Heart left ventricle (tissue), 13 donors: Measurements from ENCODE around the gene TRMT2A.

Experiments
- CTCF ChIP-seq, 12 donors: fragments of 200-600 bp; sonication (generic) in 4 of 12; IDR thresholded peaks; one replicate each; pipeline versions ENCODE4 v1.5.0 to v1.8.0; 2018 to 2022; ENCODE audit warnings: antibody characterized with exemption in 12 of 12, mild to moderate bottlenecking in 5 of 12
- POLR2A ChIP-seq, 2 donors: fragments of 450-650 bp; IDR thresholded peaks; one replicate each; pipeline ENCODE4 v1.6.1; 2017; ENCODE audit warnings: antibody characterized with exemption in 2 of 2, mild to moderate bottlenecking in 2 of 2, moderate library complexity in 2 of 2
- donor health status: ischemic (EF 13 %, LVEDD 7.1; RV severe dilation, severe dysfunction).
- donor health status: DM: no; HTN: yes; CAD: no.
- donor health status: DM: no; HTN: no; CAD: no.
- donor health status: ischemic (EF 25% LVEDD 6.9; RV normal size, moderate dysfunction).
- donor health status: ischemic (EF 25% LVEDD 5.7; RV mildly dilated, moderate dysfunction).
- donor health status: ischemic (EF 35%, LVEDD 5.7; RV mildly dilated, moderate dysfunction).
- donor health status: nonischemic (EF 11% LVEDD 7.7; RV severe dilation, severe dysfunction).
- donor health status: DM: yes; HTN: yes; CAD: no.
- donor health status: PGD.
- donor health status: ischemic (EF 29% LVEDD 5.4; RV normal size, mild dysfunction).
- donor health status: nonischemic (EF 23%, LVEDD 6.1; RV moderate dilation, normal function).

- TF ChIP-seq POLR2A (IDR thresholded peaks at IDR 0.05) (no peak), CTCF (IDR thresholded peaks at IDR 0.05) (no peak)
Observed at GRCh38 chr22:20150381-20151275, 33.6 kb upstream of the TRMT2A start, which contains the start of gene CCDC188.
